ENCODE data around the gene DPH2. TPM values are rescaled to one million over a fixed set of nuclear protein-coding genes. Genes with fewer than 3 reads are reported as not detected.

DPH2 gene
- polyA plus RNA-seq, 10 donors, result 13.7 to 19.3 (median 18.2) TPM

DNA sequence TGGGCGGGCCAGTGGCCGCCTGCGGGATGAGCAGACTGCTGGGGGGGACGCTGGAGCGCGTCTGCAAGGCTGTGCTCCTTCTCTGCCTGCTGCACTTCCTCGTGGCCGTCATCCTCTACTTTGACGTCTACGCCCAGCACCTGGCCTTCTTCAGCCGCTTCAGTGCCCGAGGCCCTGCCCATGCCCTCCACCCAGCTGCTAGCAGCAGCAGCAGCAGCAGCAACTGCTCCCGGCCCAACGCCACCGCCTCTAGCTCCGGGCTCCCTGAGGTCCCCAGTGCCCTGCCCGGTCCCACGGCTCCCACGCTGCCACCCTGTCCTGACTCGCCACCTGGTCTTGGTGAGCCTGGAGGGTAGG lies 11.3 kb downstream of the DPH2 start:
- DNase-seq, result no peak

GRCh38 chr1:43981636-43982035 lies 11.8 kb downstream of the DPH2 start:
- no peak for DNase-seq

DNA sequence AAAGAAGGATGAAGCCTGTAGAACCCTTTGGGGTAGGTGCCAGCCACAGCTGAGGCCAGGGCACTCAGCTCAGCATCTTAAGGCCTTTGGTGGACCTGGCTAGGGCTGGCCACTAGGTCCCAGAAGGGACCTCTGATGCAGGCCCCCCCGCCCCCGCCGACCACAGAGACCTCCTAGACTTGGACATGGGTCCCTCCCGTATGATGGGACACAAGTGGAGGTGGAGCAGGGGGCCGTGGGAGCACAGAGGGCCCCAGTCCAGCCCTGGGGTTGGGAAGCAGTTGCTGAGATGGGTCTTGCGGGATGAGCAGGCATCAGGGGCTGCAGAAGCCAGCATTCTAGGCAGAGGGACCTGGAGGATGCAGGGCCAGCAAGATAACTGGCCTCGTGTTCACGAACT lies 12.4 kb downstream of the DPH2 start:
- no peak for DNase-seq

DNA sequence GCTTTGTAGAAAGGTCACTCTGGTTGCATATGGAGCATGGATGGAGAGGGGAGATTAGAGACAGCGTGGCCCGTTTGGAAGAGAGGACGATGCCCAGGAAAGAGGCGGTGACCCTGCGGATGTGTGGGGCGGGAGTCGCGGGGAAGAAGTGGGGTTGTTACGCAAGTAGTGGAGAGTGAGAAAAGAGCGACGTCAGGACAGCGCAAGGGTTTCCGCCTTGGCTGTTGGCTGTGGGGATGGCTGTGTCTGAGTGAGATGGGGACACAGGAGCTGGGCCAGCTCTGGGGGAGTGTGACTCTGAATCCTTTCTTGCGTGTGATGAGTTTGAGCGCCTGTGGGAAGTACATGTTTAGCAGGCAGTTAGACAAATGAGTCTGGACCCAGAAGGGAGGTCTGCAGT lies 13.0 kb downstream of the DPH2 start:
- DNase-seq, result no peak

DNA sequence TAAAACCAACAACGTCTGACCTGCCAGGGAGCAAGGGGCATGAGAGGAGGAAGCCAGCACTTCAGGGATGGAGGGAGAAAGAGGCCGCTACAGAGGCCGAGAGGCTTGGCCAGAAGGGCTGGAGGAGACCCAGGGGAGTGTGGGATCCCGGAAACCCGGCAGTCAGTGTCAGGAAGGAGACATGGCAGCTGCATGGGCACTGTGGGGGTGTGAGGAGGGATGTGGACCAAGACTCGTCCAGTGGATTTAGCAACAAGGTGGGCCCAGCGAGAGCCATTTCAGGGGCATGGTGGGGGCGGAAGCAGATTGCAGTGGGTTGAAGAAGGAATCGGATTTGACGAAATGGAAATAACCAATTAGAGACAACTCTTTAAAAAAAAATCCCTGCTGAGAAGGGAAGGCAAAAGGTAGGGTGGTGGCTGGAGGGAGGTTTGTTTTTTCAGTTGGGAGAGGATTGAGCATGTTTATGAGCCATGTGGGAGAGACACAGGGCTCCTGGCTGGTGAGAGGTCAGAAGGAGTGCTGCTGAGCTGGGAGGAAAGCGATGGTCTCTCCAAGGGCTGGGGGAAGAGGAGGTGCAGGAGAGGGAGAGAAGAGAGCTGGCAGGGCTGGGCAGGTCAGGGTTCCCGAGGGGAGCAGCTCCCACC lies 13.6 kb downstream of the DPH2 start:
- no peak for DNase-seq

DNA sequence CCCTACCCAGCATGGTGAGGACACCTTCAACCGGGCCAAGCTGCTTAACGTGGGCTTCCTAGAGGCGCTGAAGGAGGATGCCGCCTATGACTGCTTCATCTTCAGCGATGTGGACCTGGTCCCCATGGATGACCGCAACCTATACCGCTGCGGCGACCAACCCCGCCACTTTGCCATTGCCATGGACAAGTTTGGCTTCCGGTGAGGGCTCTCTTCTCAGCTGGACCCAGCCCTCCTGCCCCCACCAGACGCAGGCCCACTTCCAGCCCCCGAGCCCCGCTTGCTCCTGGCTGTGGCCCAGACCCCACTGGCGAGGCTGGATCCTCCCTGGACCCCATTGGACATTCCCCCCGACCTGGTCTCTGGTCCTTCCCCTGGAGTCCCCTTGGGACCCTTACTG lies 15.0 kb downstream of the DPH2 start:
- no peak for DNase-seq

DNA sequence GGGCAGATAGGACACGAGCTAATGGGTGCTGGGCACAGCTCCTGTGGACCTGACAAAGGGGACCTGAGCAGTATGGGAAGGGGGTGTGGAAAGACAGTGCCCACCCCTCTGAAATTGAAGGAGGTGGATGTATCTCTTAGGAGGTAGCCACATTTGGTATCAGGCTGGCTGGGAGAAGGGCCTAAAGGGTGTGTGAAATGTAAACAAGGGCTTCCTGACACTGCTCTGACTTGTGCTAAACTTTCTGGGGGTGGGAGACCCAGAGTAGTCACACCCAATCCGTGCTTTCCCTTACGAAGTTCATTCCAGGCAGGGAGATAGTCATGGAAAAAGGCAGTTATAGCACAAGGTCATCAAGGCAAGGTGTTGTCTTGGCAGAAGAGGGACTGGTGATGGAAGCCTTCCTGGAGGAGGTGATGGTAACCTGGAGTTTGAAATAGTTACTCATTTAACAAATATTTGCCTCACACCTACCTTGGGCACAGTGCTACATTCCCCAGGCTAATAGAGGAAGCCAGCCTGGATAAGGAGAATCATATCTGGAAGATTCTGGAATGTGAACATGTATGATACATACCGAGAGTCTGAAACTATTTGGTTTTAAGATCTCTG lies 16.3 kb downstream of the DPH2 start:
- DNase-seq, result no peak

DNA sequence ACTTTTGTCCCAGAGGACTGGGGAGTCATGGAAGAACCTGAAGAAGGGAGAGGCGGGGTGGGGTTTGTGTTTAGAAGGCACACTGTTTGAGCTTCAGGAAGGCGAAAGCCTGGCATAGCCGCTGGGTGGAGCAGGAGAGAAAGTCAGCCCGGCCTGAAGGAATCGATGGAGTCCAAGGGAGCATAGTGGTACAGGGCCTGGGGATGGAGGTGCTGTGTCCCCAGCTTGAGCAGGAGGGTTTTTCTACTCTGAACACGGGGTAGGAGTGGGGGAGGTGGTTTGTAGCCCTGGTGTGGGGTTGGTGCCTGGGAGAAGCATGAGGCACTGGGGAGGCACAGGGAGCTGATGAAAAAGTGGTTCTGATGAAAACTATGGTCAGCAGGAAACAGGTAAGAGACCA lies 16.9 kb downstream of the DPH2 start:
- no peak for DNase-seq

DNA sequence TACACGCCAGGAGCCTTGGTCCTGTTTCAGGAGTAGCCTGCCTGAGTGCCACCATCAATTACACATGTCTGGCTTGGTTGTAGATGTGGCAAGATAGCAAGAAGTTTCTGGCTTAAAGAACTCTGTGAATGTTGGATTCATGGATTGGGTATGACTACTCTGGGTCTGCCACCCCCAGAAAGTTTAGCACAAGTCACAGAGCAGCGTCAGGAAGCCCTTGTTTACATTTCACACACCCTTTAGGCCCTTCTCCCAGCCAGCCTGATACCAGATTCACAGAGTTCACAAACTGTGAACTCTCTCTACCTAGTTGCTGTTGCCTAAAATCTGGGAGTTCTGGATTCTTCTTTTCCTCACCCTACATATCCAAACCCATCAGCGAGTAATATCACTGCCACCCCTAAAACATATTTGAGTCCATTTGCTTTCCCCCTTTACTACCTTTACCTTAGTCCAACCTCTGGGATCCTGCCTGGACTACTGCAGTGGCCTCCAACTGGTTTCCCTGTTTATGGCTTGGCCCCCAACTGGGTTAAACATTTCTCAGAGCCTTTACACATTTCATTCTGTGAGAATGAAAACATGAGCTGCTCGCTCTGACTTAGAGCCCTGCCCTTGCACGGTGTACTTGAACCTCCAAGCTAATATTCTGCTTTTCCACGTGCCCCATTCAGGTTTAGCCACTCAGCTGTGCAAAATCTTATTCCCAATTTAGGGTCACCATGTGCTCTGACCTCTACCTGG lies 17.5 kb downstream of the DPH2 start:
- DNase-seq, result no peak

GRCh38 chr1:43990271-43991199 lies 20.7 kb downstream of the DPH2 start:
- DNase-seq, result no peak

- DNase-seq, result no peak
These were observed 21.3 kb downstream of the DPH2 start for GRCh38 chr1:43991200-43991475.

DNA sequence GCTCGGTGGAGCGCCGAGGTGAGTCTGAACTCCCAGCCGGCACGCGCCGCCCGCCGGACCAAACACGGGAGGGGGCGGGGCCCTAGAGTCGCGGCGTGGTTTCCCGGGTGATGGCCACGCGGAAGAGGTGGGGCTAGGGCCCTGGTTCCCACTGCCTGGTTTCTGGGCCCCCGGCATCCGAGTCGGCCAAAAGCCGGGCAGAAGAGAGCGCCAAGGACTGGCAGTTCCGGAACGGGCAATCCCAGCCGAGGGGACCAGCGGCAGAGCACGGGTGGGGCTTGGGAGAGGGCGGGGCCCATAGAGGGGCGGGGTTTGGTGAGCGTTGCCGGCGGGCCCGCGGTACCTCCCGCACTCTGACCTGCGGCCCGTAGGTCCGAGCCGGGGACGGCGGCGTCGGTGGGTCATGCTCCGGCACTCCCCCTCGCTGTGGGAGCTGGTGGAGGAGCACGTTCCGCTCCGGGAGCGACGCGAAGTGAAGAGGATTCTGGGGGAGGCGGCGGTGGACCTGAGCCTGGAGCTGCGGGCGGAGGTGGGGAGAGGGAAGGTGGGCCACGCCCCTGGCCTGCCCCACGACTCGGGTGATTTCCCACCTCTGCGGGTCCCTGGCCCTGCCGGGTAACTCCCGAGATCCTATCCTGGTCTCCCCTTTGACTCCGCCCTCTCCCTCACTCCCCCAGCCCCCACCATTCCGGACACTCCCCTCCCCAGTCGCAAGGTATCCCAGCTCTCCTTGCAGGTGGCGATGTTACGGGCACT lies 21.8 kb downstream of the DPH2 start, which contains the start of gene CCDC24:
Gene CCDC24, plus strand, starts transcription at position 124 of the 756 bp plus-strand sequence. Its CDS starts 280 bp downstream, at position 404.
- peak; percentile 42 to 87 (median 77) for DNase-seq

DNA sequence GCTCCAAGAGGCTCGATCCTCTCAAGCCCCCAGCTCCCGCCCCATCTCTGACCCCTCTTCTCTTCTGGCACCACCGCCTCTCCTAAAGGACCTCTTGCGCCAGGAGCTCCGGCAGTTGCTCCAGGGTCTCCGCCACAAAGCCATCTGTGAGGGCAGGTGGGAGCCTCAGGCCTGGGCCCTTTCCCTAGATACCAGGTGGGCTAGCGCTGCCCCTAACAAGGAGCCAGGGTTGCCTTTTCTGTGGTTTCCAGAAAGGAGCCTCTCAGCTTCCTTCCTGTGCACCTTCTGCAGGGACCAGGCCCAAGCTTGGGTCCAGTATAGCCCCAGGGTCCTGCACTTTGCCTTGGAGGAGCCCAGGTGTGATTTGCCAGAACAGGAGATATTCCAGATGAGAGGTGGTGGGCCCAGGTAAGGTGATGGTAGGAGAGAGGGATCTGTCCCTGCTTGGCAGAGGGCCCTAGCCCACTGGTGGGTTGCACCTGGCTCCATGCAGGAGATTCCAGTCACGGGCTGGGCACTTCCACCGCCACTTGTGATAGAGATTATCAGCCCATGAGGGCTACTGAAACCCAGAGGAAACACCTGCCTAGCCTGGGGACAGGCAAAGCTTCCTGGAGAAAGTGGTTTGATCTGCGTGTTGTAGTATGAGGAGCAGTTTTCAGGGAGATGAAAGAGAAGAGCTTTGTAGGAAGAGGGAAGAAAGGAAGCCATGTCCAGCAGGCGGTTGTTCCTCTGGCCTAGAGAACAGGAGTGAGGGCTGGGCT lies 22.6 kb downstream of the DPH2 start:
- no peak for DNase-seq

GRCh38 chr1:43993206-43993914 lies 23.6 kb downstream of the DPH2 start:
- no peak for DNase-seq

- no peak for DNase-seq
These were observed 24.3 kb downstream of the DPH2 start for GRCh38 chr1:43994071-43994470.

DNA sequence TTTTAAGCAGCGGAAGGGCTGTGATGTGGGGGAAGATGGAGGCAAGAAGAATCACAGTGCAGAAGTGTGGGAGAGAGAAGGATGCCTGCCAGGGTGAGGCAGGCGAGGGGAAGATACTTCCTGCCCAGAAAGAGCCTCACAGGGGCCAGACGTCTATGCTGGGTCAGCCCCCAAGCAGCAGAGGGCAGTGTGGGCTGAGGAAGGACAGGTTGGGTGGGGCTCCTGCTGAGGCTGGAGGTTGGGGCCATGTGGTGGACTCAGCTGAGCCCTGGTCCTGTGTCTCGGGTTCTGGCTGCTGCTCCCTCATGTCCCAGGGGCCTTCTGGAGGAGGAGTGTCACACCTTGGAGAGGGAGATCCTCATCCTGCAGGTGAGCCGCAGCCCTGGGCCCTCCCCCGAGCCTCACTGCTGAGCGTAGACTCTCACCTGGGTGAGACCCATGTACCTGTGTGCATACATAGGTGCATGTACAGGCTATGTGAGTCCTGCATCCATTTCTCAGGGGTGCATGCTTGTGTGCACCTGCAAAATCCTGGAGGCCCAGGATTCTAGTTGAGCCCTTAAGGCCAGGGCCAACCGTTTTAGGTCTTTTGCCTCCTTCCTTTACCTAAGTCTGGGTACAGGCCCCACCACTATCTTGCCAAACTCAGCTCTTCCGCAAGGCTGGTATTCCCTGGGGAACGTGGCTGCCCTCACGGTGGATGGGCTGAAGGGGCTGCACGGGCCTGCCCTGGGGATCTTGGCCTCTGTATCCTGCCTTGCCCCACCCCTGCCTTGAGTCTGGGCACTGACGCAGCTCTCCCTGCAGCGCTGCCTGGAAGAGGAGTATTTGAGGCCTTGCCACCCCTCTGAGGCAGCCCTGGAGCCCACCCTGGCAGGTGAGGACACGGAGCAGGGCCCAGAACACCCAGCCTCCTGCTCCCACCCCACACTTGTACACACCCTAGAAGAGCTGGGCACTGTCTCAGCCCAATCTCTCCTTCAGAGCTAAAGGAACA lies 25.3 kb downstream of the DPH2 start:
- no peak for DNase-seq

GRCh38 chr1:43995984-43996732 lies 26.3 kb downstream of the DPH2 start:
- DNase-seq, result no peak

- no peak for DNase-seq
These were observed 26.9 kb downstream of the DPH2 start for GRCh38 chr1:43996733-43997115.
